Naive thymus-derived CD4-positive, alpha-beta T cell (primary cell): ENCODE results near the gene DGKH. TPM values are rescaled to one million over a fixed set of nuclear protein-coding genes. Genes with fewer than 3 reads are reported as not detected.

Source experiments
- ATAC-seq: fragments of 150-1000 bp; cut with Tn5 transposase; 2 replicates; pipeline ENCODE4 v1.10.0; 2021; ENCODE audit warnings: mild to moderate bottlenecking, moderate library complexity
- CTCF ChIA-PET: fragments of 350-600 bp; sonication (Branson Sonifier 250); formaldehyde crosslinking; loops from one replicate; lab custom pipeline; 2021; ENCODE audit warnings: antibody characterized with exemption; lab: Charles Lee
- POLR2A ChIA-PET: fragments of 350-600 bp; sonication (Branson Sonifier 250); formaldehyde crosslinking; loops from one replicate; lab custom pipeline; 2021; ENCODE audit warnings: antibody characterized with exemption, inconsistent platforms; lab: Charles Lee
- DNase-seq, 9 donors: peaks; one replicate each; pipeline versions ENCODE4 v3.0.0 to v3.0.0-alpha.2; 2020 to 2022; ENCODE audit warnings: mixed read lengths in 1 of 9
- H3K27ac ChIP-seq: one replicate; pipeline ENCODE4 v1.7.0; 2013; ENCODE audit warnings: mild to moderate bottlenecking, low read depth, low read length, moderate library complexity
- H3K27me3 ChIP-seq, 2 donors: one replicate each; pipeline ENCODE4 v1.7.0; 2013; ENCODE audit warnings: low read length in 2 of 2, mild to moderate bottlenecking in 2 of 2, moderate library complexity in 2 of 2; ENCODE audit not compliant: control insufficient read depth in 2 of 2, insufficient read depth in 2 of 2
- H3K36me3 ChIP-seq, 3 experiments: 1 replicate in 2 of 3; 2 replicates in 1 of 3; pipeline ENCODE4 v1.7.0; 2013; ENCODE audit warnings: low read length in 3 of 3, mild to moderate bottlenecking in 3 of 3, moderate library complexity in 1 of 3; ENCODE audit not compliant: insufficient read depth in 3 of 3, control insufficient read depth in 2 of 3
- H3K4me1 ChIP-seq, 2 donors: one replicate each; pipeline ENCODE4 v1.7.0; 2013; ENCODE audit warnings: low read length in 2 of 2, mild to moderate bottlenecking in 2 of 2, moderate library complexity in 1 of 2; ENCODE audit not compliant: control insufficient read depth in 2 of 2, insufficient read depth in 2 of 2
- H3K4me3 ChIP-seq: 2 replicates; pipeline ENCODE4 v1.7.0; 2013; ENCODE audit warnings: mild to moderate bottlenecking, low read length
- H3K9me3 ChIP-seq, 3 experiments: 1 replicate in 2 of 3; 2 replicates in 1 of 3; pipeline ENCODE4 v1.7.0; 2013; ENCODE audit warnings: low read length in 3 of 3; ENCODE audit not compliant: control insufficient read depth in 2 of 3
- H3K27ac Mint-ChIP-seq, 9 donors: one replicate each; pipeline ENCODE4 v1.8.0; 2020 to 2022; ENCODE audit warnings: mixed read lengths in 9 of 9, mild to moderate bottlenecking in 8 of 9, moderate library complexity in 5 of 9, inconsistent platforms in 2 of 9
- H3K27me3 Mint-ChIP-seq, 5 donors: one replicate each; pipeline ENCODE4 v1.8.0; 2021 to 2022; ENCODE audit warnings: mixed read lengths in 5 of 5, mild to moderate bottlenecking in 1 of 5
- H3K36me3 Mint-ChIP-seq, 5 donors: one replicate each; pipeline ENCODE4 v1.8.0; 2020 to 2022; ENCODE audit warnings: mixed read lengths in 5 of 5, mild to moderate bottlenecking in 3 of 5, inconsistent platforms in 1 of 5
- H3K4me1 Mint-ChIP-seq, 7 donors: one replicate each; pipeline ENCODE4 v1.8.0; 2020 to 2022; ENCODE audit warnings: mixed read lengths in 7 of 7, mild to moderate bottlenecking in 3 of 7, inconsistent platforms in 1 of 7
- H3K4me3 Mint-ChIP-seq, 10 donors: one replicate each; pipeline ENCODE4 v1.8.0; 2020 to 2022; ENCODE audit warnings: mild to moderate bottlenecking in 10 of 10, mixed read lengths in 10 of 10, moderate library complexity in 6 of 10, inconsistent platforms in 2 of 10
- H3K9me3 Mint-ChIP-seq, 11 donors: one replicate each; pipeline ENCODE4 v1.8.0; 2020 to 2022; ENCODE audit warnings: mixed read lengths in 11 of 11, mild to moderate bottlenecking in 4 of 11, inconsistent platforms in 1 of 11, moderate library complexity in 1 of 11
- intact Hi-C, 2 donors: fragments of 100-400 bp; cut with micrococcal nuclease; formaldehyde crosslinking; loops; one replicate each; pipeline ENCODE4 v1.15.1; 2023
- polyA plus RNA-seq, 2 donors: library from polyadenylated mRNA; unstranded; fragments of 300-500 nt; fragmentation: Illumina TruSeq; gene quantifications; one replicate each; pipeline ENCODE4 v1.2.3, GENCODE V29; 2021
- total RNA-seq, 6 experiments: library from RNA in 5 of 6; stranded (reverse) in 5 of 6; gene quantifications; 1 replicate in 5 of 6; 2 replicates in 1 of 6; pipeline ENCODE4 v1.2.3 and lab custom pipeline; 2021 to 2026

Gene DGKH
- total and polyA plus RNA-seq, 7 experiments from 2014 or later = 0.85 to 16.4 (median 6.8) TPM

GRCh38 chr13:42260903-42261654 lies 212.6 kb downstream of the DGKH start:
- ChIA-PET POLR2A (interaction anchor here (1.6 kb wide), 1 partner anchor 10 kb away, joined by 11 read pairs; the partner anchor contains the start of gene AKAP11), CTCF (no interaction called here)
- no peaks in the 10 kb centered on the region for H3K36me3 ChIP-seq
- H3K4me1 Mint-ChIP-seq = peaks cover 3 to 16% (median 10%) of the 10 kb centered on the region in 7 donors
- no peak overlapping the region for H3K4me3 Mint-ChIP-seq
- no peak overlapping the region for H3K27ac ChIP-seq
- no peak overlapping the region for H3K4me3 ChIP-seq
- intact Hi-C loops = no loop called here
- H3K27me3 ChIP-seq = no peaks in the 10 kb centered on the region
- no peak for ATAC-seq
- no peaks in the 10 kb centered on the region for H3K9me3 ChIP-seq
- H3K36me3 Mint-ChIP-seq = peaks cover 0 to 14% (median 5%) of the 10 kb centered on the region in 5 donors
- peaks cover 4 to 18% (median 4%) of the 10 kb centered on the region in 5 donors for H3K27me3 Mint-ChIP-seq
- peaks cover 0 to 9% (median 0%) of the 10 kb centered on the region in 11 donors for H3K9me3 Mint-ChIP-seq
- DNase-seq = no peak
- peaks cover 0 to 8% of the 10 kb centered on the region in 2 donors for H3K4me1 ChIP-seq
- no peak overlapping the region for H3K27ac Mint-ChIP-seq

- H3K36me3 Mint-ChIP-seq = peaks cover 0 to 5% (median 0%) of the 10 kb centered on the region in 5 donors
- POLR2A ChIA-PET = no interaction called here
Measured at GRCh38 chr13:42266473-42266872, 218.0 kb downstream of the DGKH start.

GRCh38 chr13:42270160-42270856 lies 221.9 kb downstream of the DGKH start:
- H3K9me3 Mint-ChIP-seq = peaks cover 0 to 4% (median 0%) of the 10 kb centered on the region in 11 donors
- DNase-seq = no peak
- H3K36me3 Mint-ChIP-seq = peaks cover 0 to 7% (median 0%) of the 10 kb centered on the region in 5 donors
- ChIA-PET CTCF (no interaction called here), POLR2A (interaction anchor here (0.6 to 2.7 kb wide), 2 partner anchors 9 to 768 kb away, joined by 5 to 11 read pairs; no protein-coding TSS in a partner anchor)
- Histone ChIP-seq H3K4me3 (no peak overlapping the region), H3K9me3 (no peaks in the 10 kb centered on the region), H3K27me3 (no peaks in the 10 kb centered on the region), H3K27ac (peak overlapping the region; percentile 93), H3K4me1 (peaks cover 16 to 19% of the 10 kb centered on the region in 2 donors), H3K36me3 (peaks cover 0 to 4% (median 0%) of the 10 kb centered on the region in 3 experiments)
- no peak for ATAC-seq
- peaks cover 0 to 8% (median 0%) of the 10 kb centered on the region in 5 donors for H3K27me3 Mint-ChIP-seq
- intact Hi-C loops = loop anchor here (2.0 to 10.0 kb wide), 12 partner anchors 56 to 1874 kb away; partner anchors contain the start of genes CCDC122 (in 1 of the 2), EPSTI1 (in 1 of the 2), LACC1 (in 1 of the 2) and MRPS31 (in 1 of the 2)
- H3K27ac Mint-ChIP-seq = peak overlapping the region; percentile 59 to 98 (median 95)
- peak overlapping the region; percentile 3 to 98 (median 97) for H3K4me3 Mint-ChIP-seq
- peaks cover 16 to 45% (median 39%) of the 10 kb centered on the region in 7 donors for H3K4me1 Mint-ChIP-seq

More at GRCh38 chr13:42266473-42266872, 218.0 kb downstream of the DGKH start:
- Mint-ChIP-seq H3K27me3 (peaks cover 0 to 22% (median 4%) of the 10 kb centered on the region in 5 donors), H3K27ac (no peak overlapping the region), H3K9me3 (peaks cover 0 to 4% (median 0%) of the 10 kb centered on the region in 11 donors), H3K4me1 (peaks cover 13 to 17% (median 14%) of the 10 kb centered on the region in 7 donors), H3K4me3 (no peak overlapping the region)
- Histone ChIP-seq H3K4me1 (peaks cover 0 to 10% of the 10 kb centered on the region in 2 donors), H3K4me3 (no peak overlapping the region), H3K36me3 (no peaks in the 10 kb centered on the region), H3K27me3 (no peaks in the 10 kb centered on the region), H3K27ac (no peak overlapping the region), H3K9me3 (no peaks in the 10 kb centered on the region)
- CTCF ChIA-PET = no interaction called here
- ATAC-seq = no peak
- intact Hi-C loops = no loop called here
- no peak for DNase-seq

GRCh38 chr13:42270857-42271215 lies 222.4 kb downstream of the DGKH start:
- ATAC-seq (no peak), DNase-seq (no peak)
- peak overlapping the region; percentile 75 to 98 (median 96) for H3K27ac Mint-ChIP-seq
- Histone ChIP-seq H3K4me1 (peaks cover 21% of the 10 kb centered on the region in 2 donors), H3K27me3 (no peaks in the 10 kb centered on the region), H3K4me3 (peak overlapping the region; percentile 84), H3K36me3 (peaks cover 0 to 4% (median 0%) of the 10 kb centered on the region in 3 experiments), H3K9me3 (no peaks in the 10 kb centered on the region), H3K27ac (peak overlapping the region; percentile 93)
- intact Hi-C loops = loop anchor here (1.0 to 10.0 kb wide), 21 partner anchors 56 to 1874 kb away; partner anchors contain the start of genes MTRF1 (in 2 of the 2), CCDC122 (in 1 of the 2), DGKH (in 1 of the 2) and EPSTI1 (in 1 of the 2)
- POLR2A ChIA-PET = interaction anchor here (0.6 to 2.7 kb wide), 3 partner anchors 10 to 768 kb away, joined by 5 to 11 read pairs (median 5); partner anchors contain the start of gene VWA8
- CTCF ChIA-PET = no interaction called here
- H3K4me1 Mint-ChIP-seq = peaks cover 16 to 50% (median 44%) of the 10 kb centered on the region in 7 donors
- peaks cover 0 to 5% (median 0%) of the 10 kb centered on the region in 5 donors for H3K27me3 Mint-ChIP-seq
- H3K9me3 Mint-ChIP-seq = peaks cover 0 to 4% (median 0%) of the 10 kb centered on the region in 11 donors
- peak overlapping the region in 9 of 10 donors; percentile 84 to 98 (median 97) for H3K4me3 Mint-ChIP-seq
- peaks cover 0 to 10% (median 0%) of the 10 kb centered on the region in 5 donors for H3K36me3 Mint-ChIP-seq

GRCh38 chr13:42271337-42272114 lies 223.1 kb downstream of the DGKH start:
- Histone ChIP-seq H3K27me3 (no peaks in the 10 kb centered on the region), H3K9me3 (no peaks in the 10 kb centered on the region), H3K27ac (peak overlapping the region; percentile 93), H3K36me3 (peaks cover 0 to 4% (median 0%) of the 10 kb centered on the region in 3 experiments), H3K4me3 (peak overlapping the region; percentile 84), H3K4me1 (peaks cover 21 to 22% of the 10 kb centered on the region in 2 donors)
- Mint-ChIP-seq H3K9me3 (peaks cover 0 to 4% (median 0%) of the 10 kb centered on the region in 11 donors), H3K4me1 (peaks cover 16 to 55% (median 47%) of the 10 kb centered on the region in 7 donors), H3K36me3 (peaks cover 0 to 11% (median 0%) of the 10 kb centered on the region in 5 donors), H3K27me3 (peaks cover 0 to 5% (median 0%) of the 10 kb centered on the region in 5 donors), H3K4me3 (peak overlapping the region in 9 of 10 donors; percentile 84 to 98 (median 97)), H3K27ac (peak overlapping the region; percentile 75 to 98 (median 96))
- ChIA-PET POLR2A (interaction anchor here (0.6 to 2.7 kb wide), 6 partner anchors 10 to 311 kb away, joined by 3 to 11 read pairs (median 4); partner anchors contain the start of gene VWA8), CTCF (no interaction called here)
- ATAC-seq (peak; percentile 93), DNase-seq (peak; percentile 87 to 96 (median 93))
- intact Hi-C loops = loop anchor here (1.0 to 10.0 kb wide), 23 partner anchors 55 to 1873 kb away; partner anchors contain the start of genes KBTBD6 (in 2 of the 2), MTRF1 (in 2 of the 2), VWA8 (in 2 of the 2) and CCDC122 (in 1 of the 2)
